ENCODE results near the gene TGDS.

Gene TGDS

DNA sequence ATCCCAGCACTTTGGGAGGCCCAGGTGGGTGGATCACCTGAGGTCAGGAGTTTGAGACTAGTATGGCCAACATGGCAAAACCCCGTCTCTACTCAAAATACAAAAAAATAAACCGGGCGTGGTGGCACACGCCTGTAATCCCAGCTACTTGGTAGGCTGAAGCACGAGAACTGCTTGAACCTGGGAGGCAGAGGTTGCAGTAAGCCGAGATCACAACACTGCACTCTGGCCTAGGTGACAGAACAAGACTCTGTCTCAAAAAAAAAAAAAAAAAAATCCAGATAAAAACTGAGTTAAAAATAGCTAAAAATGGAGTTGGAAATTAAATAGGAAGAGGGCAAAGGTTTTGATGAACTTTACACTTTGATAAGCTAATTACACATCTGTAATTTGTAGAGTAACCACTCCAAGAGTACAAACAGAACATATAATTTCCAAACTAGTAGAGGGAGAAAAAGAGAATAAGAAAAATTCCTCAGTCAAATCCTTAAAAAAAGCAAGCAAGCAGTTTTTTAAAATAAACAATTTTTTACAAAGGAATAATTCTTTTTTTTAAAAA lies 10.3 kb downstream of the TGDS start:
- no peak overlapping the region for H3K4me3 ChIP-seq (ENCODE audit: low read length)
- TF ChIP-seq, protein P1, sequence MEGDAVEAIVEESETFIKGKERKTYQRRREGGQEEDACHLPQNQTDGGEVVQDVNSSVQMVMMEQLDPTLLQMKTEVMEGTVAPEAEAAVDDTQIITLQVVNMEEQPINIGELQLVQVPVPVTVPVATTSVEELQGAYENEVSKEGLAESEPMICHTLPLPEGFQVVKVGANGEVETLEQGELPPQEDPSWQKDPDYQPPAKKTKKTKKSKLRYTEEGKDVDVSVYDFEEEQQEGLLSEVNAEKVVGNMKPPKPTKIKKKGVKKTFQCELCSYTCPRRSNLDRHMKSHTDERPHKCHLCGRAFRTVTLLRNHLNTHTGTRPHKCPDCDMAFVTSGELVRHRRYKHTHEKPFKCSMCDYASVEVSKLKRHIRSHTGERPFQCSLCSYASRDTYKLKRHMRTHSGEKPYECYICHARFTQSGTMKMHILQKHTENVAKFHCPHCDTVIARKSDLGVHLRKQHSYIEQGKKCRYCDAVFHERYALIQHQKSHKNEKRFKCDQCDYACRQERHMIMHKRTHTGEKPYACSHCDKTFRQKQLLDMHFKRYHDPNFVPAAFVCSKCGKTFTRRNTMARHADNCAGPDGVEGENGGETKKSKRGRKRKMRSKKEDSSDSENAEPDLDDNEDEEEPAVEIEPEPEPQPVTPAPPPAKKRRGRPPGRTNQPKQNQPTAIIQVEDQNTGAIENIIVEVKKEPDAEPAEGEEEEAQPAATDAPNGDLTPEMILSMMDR (conservative IDR thresholded peaks at IDR 0.05; ENCODE audit: low read depth, low read length), result no peak
- no peak for DNase-seq (ENCODE audit: low read depth)

GRCh38 chr13:94583926-94584325 lies 12.0 kb downstream of the TGDS start:
- TF ChIP-seq, protein P1 (conservative IDR thresholded peaks at IDR 0.05; ENCODE audit: low read depth, low read length), result no peak
- no peak for DNase-seq (ENCODE audit: low read depth)
- no peak overlapping the region for H3K4me3 ChIP-seq (ENCODE audit: low read length)

GRCh38 chr13:94579063-94579462 lies 16.9 kb downstream of the TGDS start:
- TF ChIP-seq, protein P1 (conservative IDR thresholded peaks at IDR 0.05; ENCODE audit: low read depth, low read length), result no peak
- DNase-seq (ENCODE audit: low read depth), result no peak
- H3K4me3 ChIP-seq (ENCODE audit: low read length), result no peak overlapping the region

DNA sequence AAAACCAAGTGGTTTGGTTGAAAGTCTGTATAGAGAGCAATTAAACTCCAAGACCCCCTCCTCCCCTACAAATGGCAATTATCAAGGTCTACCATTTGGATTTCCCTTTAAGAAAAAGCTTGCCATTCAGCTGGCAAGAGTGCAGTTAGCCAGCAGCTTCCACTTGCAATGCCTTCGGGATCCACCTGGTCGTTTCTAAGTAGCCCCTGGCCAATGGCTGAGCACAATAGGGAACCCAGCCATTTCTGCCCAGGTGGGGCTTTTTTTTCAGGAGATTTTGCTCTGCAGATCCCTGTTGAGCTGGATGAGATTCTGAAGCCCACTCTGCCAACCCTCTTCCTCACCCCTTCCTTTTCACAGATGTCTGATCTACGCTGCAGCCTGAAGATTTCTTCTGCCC lies 26.3 kb downstream of the TGDS start:
- TF ChIP-seq, protein P1 (conservative IDR thresholded peaks at IDR 0.05; ENCODE audit: low read depth, low read length), result no peak

GRCh38 chr13:94568443-94568842 lies 27.5 kb downstream of the TGDS start:
- DNase-seq (ENCODE audit: low read depth), result no peak
- no peak overlapping the region for H3K4me3 ChIP-seq (ENCODE audit: low read length)
- TF ChIP-seq, protein P1 (conservative IDR thresholded peaks at IDR 0.05; ENCODE audit: low read depth, low read length), result no peak

More for the DNA sequence above, 26.3 kb downstream of the TGDS start:
- DNase-seq (ENCODE audit: low read depth), result no peak
- H3K4me3 ChIP-seq (ENCODE audit: low read length), result no peak overlapping the region

DNA sequence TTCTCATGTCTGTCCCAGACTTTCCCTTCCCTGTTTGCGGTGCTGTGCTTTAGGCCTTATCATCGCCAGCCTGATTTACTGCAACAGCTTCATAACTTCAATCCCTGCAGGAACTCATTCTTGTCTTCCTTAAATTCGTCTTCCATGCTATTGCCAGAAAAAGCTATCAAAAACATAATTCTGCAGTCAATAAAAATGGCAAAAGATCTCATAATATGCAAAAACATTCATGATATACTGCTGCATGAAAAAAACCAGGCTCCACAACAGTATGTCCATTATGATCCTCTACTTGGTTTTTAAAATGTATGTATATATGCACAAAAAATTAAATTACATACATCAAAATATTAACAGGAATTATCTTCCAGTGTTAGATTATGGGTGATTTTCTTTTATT lies 28.4 kb downstream of the TGDS start:
- no peak overlapping the region for H3K4me3 ChIP-seq (ENCODE audit: low read length)
- no peak for DNase-seq (ENCODE audit: low read depth)
- TF ChIP-seq, protein P1 (conservative IDR thresholded peaks at IDR 0.05; ENCODE audit: low read depth, low read length), result no peak

DNA sequence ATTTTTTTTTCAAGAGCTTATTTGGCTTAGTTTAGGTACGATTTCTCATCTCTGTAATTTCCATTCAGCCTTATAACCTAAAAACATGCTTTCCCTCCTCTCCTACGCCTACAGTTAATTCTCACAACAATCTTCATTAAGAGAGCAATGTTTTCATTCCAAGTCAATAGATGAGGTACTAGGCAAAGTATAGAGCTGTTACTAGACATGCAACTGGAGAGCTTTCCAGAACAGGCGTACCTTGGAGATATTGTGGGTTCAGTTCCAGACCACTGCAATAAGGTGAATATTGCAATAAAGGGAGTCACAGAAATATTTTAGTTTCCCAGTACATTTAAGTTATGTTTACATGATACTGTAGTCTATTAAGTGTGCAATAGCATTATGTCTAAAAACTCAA lies 34.8 kb downstream of the TGDS start:
- no peak overlapping the region for H3K4me3 ChIP-seq (ENCODE audit: low read length)
- TF ChIP-seq, protein P1 (conservative IDR thresholded peaks at IDR 0.05; ENCODE audit: low read depth, low read length), result no peak
- no peak for DNase-seq (ENCODE audit: low read depth)

Measured in retinal pigment epithelial cell (primary cell).